HepG2 (cell line): ENCODE measurements around the gene ASGR1. TPM values are rescaled to one million over a fixed set of nuclear protein-coding genes. Genes with fewer than 3 reads are reported as not detected.

Experiments used
- ATAC-seq: fragments of 200-7000 bp; cut with Tn5 transposase; 3 replicates; pipeline ENCODE4 v1.9.1; 2020; ENCODE audit warnings: mild to moderate bottlenecking, moderate library complexity
- BruUV-seq: library from RNA; stranded (reverse); fragments of 400-500 nt; replicated peaks from 2 replicates; lab custom pipeline; 2021; lab: Mats Ljungman, UMichigan
- CTCF ChIA-PET: fragments of 300-600 bp; formaldehyde crosslinking; extraction: SDS; loops from one replicate; lab custom pipeline; 2021; ENCODE audit warnings: low total read pairs, inconsistent platforms, low intra/inter-chr PET ratio; lab: Yijun Ruan, JAX
- POLR2A ChIA-PET: fragments of 350-600 bp; sonication (Branson Sonifier 250); formaldehyde crosslinking; loops from one replicate; lab custom pipeline; 2020; ENCODE audit warnings: antibody characterized with exemption, inconsistent platforms; lab: Yijun Ruan, JAX
- DNase-seq: peaks from one replicate; pipeline ENCODE4 v3.0.0-alpha.2; 2015; ENCODE audit warnings: low spot score
- FAIRE-seq: peaks from 3 replicates; lab custom pipeline; 2011; peaks lifted over from hg19 to GRCh38; lab: Jason Lieb, UNC
- H2AFZ ChIP-seq: one replicate; pipeline ENCODE4 v1.6.1; 2011; ENCODE audit warnings: low read length, inconsistent platforms
- H3K27ac ChIP-seq: fragments of 300-600 bp; 3 replicates; pipeline ENCODE4 v1.8.0; 2011; ENCODE audit warnings: mixed run types, mild to moderate bottlenecking, mixed read lengths, low read length, inconsistent platforms; ENCODE audit not compliant: insufficient read depth; ENCODE audit errors: extremely low read length
- H3K27me3 ChIP-seq, 2 experiments: fragments of 200-600 bp in 1 of 2; 2 replicates in 1 of 2; 3 replicates in 1 of 2; pipeline versions ENCODE4 v1.6.0 to v1.8.0; 2011; ENCODE audit warnings: low read length in 2 of 2, mild to moderate bottlenecking in 2 of 2, moderate library complexity in 2 of 2, inconsistent platforms in 1 of 2; ENCODE audit not compliant: insufficient read depth in 2 of 2, control insufficient read depth in 1 of 2
- H3K36me3 ChIP-seq, 2 experiments: fragments of 200-600 bp in 1 of 2; replicated peaks in 1 of 2; 2 replicates in 1 of 2; 3 replicates in 1 of 2; pipeline versions ENCODE4 v1.5.1 to v1.8.0; 2011; ENCODE audit warnings: low read length in 2 of 2, inconsistent platforms in 1 of 2; ENCODE audit not compliant: insufficient read depth in 2 of 2, control insufficient read depth in 1 of 2
- H3K4me1 ChIP-seq: 2 replicates; pipeline ENCODE4 v1.5.1; 2012; ENCODE audit warnings: low read length, inconsistent platforms; ENCODE audit not compliant: insufficient read depth
- H3K4me2 ChIP-seq: 2 replicates; pipeline ENCODE4 v1.6.0; 2011; ENCODE audit warnings: low read depth, low read length, inconsistent platforms
- H3K4me3 ChIP-seq, 3 experiments: fragments of 200-600 bp in 1 of 3; sonication (generic), shearing (Covaris generic) in 1 of 3; replicated peaks in 1 of 3; 2 replicates each; pipeline ENCODE4 v1.5.1; 2011 to 2016; ENCODE audit warnings: low read length in 3 of 3, inconsistent platforms in 2 of 3, low read depth in 2 of 3, mild to moderate bottlenecking in 2 of 3, control low read depth in 1 of 3, mixed read lengths in 1 of 3; ENCODE audit not compliant: insufficient read depth in 1 of 3
- H3K79me2 ChIP-seq: one replicate; pipeline ENCODE4 v1.6.1; 2011; ENCODE audit warnings: low read length, inconsistent platforms; ENCODE audit not compliant: insufficient read depth
- H3K9ac ChIP-seq: 2 replicates; pipeline ENCODE4 v1.6.0; 2011; ENCODE audit warnings: mild to moderate bottlenecking, low read depth, low read length, inconsistent platforms; ENCODE audit not compliant: insufficient read depth
- H3K9me3 ChIP-seq: 2 replicates; pipeline ENCODE4 v1.5.1; 2012; ENCODE audit warnings: mild to moderate bottlenecking, low read length
- H4K20me1 ChIP-seq: 2 replicates; pipeline ENCODE4 v1.6.0; 2011; ENCODE audit warnings: inconsistent platforms, mild to moderate bottlenecking, low read length, moderate library complexity; ENCODE audit not compliant: insufficient read depth
- GLI4 ChIP-seq: sonication (generic); formaldehyde crosslinking; IDR thresholded peaks from 2 replicates; pipeline ENCODE4 v1.5.1; 2020; ENCODE audit warnings: missing genetic modification reagents, mild to moderate bottlenecking, moderate library complexity, borderline replicate concordance
- IKZF4 ChIP-seq: sonication (generic); formaldehyde crosslinking; IDR thresholded peaks from 2 replicates; pipeline ENCODE4 v1.5.1; 2020; ENCODE audit warnings: borderline replicate concordance, mild to moderate bottlenecking, low read depth, missing genetic modification reagents; ENCODE audit errors: not compliant biosample characterization
- LRRFIP1 ChIP-seq: sonication (generic); formaldehyde crosslinking; conservative IDR thresholded peaks from 2 replicates; pipeline ENCODE4 v1.4.0; 2020; ENCODE audit warnings: missing genetic modification reagents
- PCBP1 ChIP-seq: fragments of 200-400 bp; formaldehyde crosslinking; IDR thresholded peaks from 2 replicates; pipeline ENCODE4 v1.6.1; 2017; ENCODE audit warnings: mild to moderate bottlenecking, low read depth, low read length, borderline replicate concordance
- POLR2G ChIP-seq: fragments of 200-400 bp; formaldehyde crosslinking; IDR thresholded peaks from 2 replicates; pipeline ENCODE4 v1.6.1; 2018; ENCODE audit warnings: mild to moderate bottlenecking, low read depth, low read length, moderate library complexity
- SCMH1 ChIP-seq: sonication (generic); formaldehyde crosslinking; IDR thresholded peaks from 2 replicates; pipeline ENCODE4 v1.9.0; 2021; ENCODE audit warnings: missing genetic modification reagents, mild to moderate bottlenecking, borderline replicate concordance
- ZBTB4 ChIP-seq: sonication (generic); formaldehyde crosslinking; IDR thresholded peaks from 2 replicates; pipeline ENCODE4 v1.4.0; 2020; ENCODE audit warnings: missing genetic modification reagents, mild to moderate bottlenecking, borderline replicate concordance
- ZC3H13 ChIP-seq: sonication (generic); formaldehyde crosslinking; IDR thresholded peaks from 2 replicates; pipeline ENCODE4 v1.8.1; 2023; ENCODE audit warnings: mild to moderate bottlenecking, missing genetic modification reagents, moderate library complexity
- ZNF205 ChIP-seq: IDR thresholded peaks from 2 replicates; pipeline ENCODE4 v1.6.1; 2018; ENCODE audit warnings: missing biosample characterization, missing genetic modification reagents
- ZNF597 ChIP-seq: sonication (generic); formaldehyde crosslinking; IDR thresholded peaks from 2 replicates; pipeline ENCODE4 v1.5.0; 2020; ENCODE audit warnings: missing genetic modification reagents
- ZNF770 ChIP-seq: sonication (generic); formaldehyde crosslinking; IDR thresholded peaks from 2 replicates; pipeline ENCODE4 v1.5.0; 2020; ENCODE audit warnings: mild to moderate bottlenecking, missing genetic modification reagents
- ZNF782 ChIP-seq: sonication (generic); formaldehyde crosslinking; IDR thresholded peaks from 2 replicates; pipeline ENCODE4 v1.4.0; 2020; ENCODE audit warnings: missing genetic modification reagents, mild to moderate bottlenecking, borderline replicate concordance
- WGBS: methylation state at CpG from one replicate; pipeline ENCODE4 v1.1.6; 2017; ENCODE audit warnings: low lambda C conversion rate; 5-methylcytosine and 5-hydroxymethylcytosine counted together
- in situ Hi-C: cut with HindIII; loops from 2 replicates; pipeline ENCODE4 v1.10.0; 2017; ENCODE audit warnings: low pct_unique_long_range_greater_than_20kb; ENCODE audit not compliant: extremely low pct_ligation_motif_present
- intact Hi-C: fragments of 100-400 bp; cut with micrococcal nuclease; formaldehyde crosslinking; loops from one replicate; pipeline ENCODE4 v1.10.0; 2022; ENCODE audit not compliant: unreplicated experiment
- polyA plus RNA-seq, 8 experiments: library from polyadenylated mRNA; depleted of rRNA in 3 of 8; stranded (reverse) in 7 of 8; unstranded in 1 of 8; fragments of >200 nt; fragmentation: Illumina TruSeq in 4 of 8; extraction: Trizol in 4 of 8; gene quantifications; 2 replicates each; pipeline versions ENCODE4 v1.2.1 to v1.2.3, GENCODE V29; 2011 to 2016; ENCODE audit warnings: low read depth in 4 of 8, missing spikeins in 1 of 8, mixed read lengths in 1 of 8; ENCODE audit not compliant: insufficient read depth in 1 of 8
- total RNA-seq, 5 experiments: library from RNA; depleted of rRNA; stranded (reverse); fragments of >200 nt; fragmentation: Illumina TruSeq; extraction: Trizol; gene quantifications; 2 replicates each; pipeline ENCODE4 v1.2.3, GENCODE V29; 2016; ENCODE audit warnings: low read depth in 1 of 5

Gene ASGR1
- total and polyA plus RNA-seq, 2 of the 13 experiments (the other 11 are each of a cell fraction or from before 2014, with no cell fraction given) = 353 to 796 TPM

- intact Hi-C loops (loop anchor here (10.0 kb wide), 1 partner anchor 61 kb away; the partner anchor contains the start of genes DVL2 and PHF23), in situ Hi-C loops (no loop called here)
- peak; percentile 9 for ATAC-seq
- FAIRE-seq = no peak
- peaks cover 39% of the 10 kb centered on the region for H4K20me1 ChIP-seq
- no peak overlapping the region for H2AFZ ChIP-seq
- H3K4me3 ChIP-seq = 0 out of 6 replicates have a peak overlapping the region, but pooled peaks of 1 of the 3 experiments have one; percentile 93
- H3K27ac ChIP-seq = no peak overlapping the region
- no peak for DNase-seq
- H3K27me3 ChIP-seq = no peaks in the 10 kb centered on the region; a peak in 1 of 5 replicates
- no peak overlapping the region for H3K9ac ChIP-seq
- POLR2A ChIA-PET = interaction anchor here (0.7 to 0.9 kb wide), 3 partner anchors 10 to 121 kb away, joined by 3 to 5 read pairs (median 3); no protein-coding TSS in a partner anchor
- H3K36me3 ChIP-seq = peaks cover 18 to 42% of the 10 kb centered on the region in 2 experiments
- H3K9me3 ChIP-seq = no peaks in the 10 kb centered on the region
- 96% methylated on average over 65 of the region's 69 CpGs for WGBS
- CTCF ChIA-PET = no interaction called here
- H3K4me1 ChIP-seq = peaks cover 59% of the 10 kb centered on the region
- H3K79me2 ChIP-seq = peaks cover 47% of the 10 kb centered on the region
- H3K4me2 ChIP-seq = peak overlapping the region; percentile 92; the same call in 1 of the 2 replicates
- TSS peak; percentile 28 for BruUV-seq
- TF ChIP-seq GLI4 (CRISPR knock-in tag) = no peak
- 0 out of 2 replicates have a peak, but pooled peaks have one; percentile 31 for TF ChIP-seq ZBTB4
- TF ChIP-seq SCMH1 (CRISPR knock-in tag) = no peak
- peak; percentile 52 for TF ChIP-seq POLR2G
- TF ChIP-seq PCBP1 = 0 out of 2 replicates have a peak, but pooled peaks have one; percentile 57
- TF ChIP-seq IKZF4 (CRISPR knock-in tag) = no peak
- TF ChIP-seq ZNF597 (CRISPR knock-in tag) = no peak
- TF ChIP-seq ZNF205 (CRISPR knock-in tag) = no peak
- TF ChIP-seq ZC3H13 = peak; percentile 59; the same call in 1 of the 2 replicates
- no peak for TF ChIP-seq ZNF770 (CRISPR knock-in tag)
- TF ChIP-seq ZNF782 (CRISPR knock-in tag) = no peak
- no peak for TF ChIP-seq LRRFIP1 (CRISPR knock-in tag)
Measured at GRCh38 chr17:7173687-7174602, 5.2 kb downstream of the ASGR1 start.
